B cell (primary cell): Measurements from ENCODE around the gene LRP2BP.

ENCODE experiments used
- CTCF ChIP-seq: fragments of 200-600 bp; IDR thresholded peaks from one replicate; pipeline ENCODE4 v1.8.0; 2022; ENCODE audit warnings: antibody characterized with exemption, mild to moderate bottlenecking
- EZH2 ChIP-seq: IDR thresholded peaks from 2 replicates; pipeline ENCODE4 v1.6.1; 2012; ENCODE audit warnings: borderline replicate concordance, low read depth, mild to moderate bottlenecking, moderate library complexity, low read length; ENCODE audit not compliant: insufficient read depth, poor library complexity, severe bottlenecking

- TF ChIP-seq CTCF (no peak), EZH2 (no peak)
Observed at GRCh38 chr4:185379326-185380295, 16.1 kb downstream of the LRP2BP start.
